ENCODE data around the gene HTN1.
"Not testable (repeated sequence)": the region's sequence is repeated elsewhere in the genome, so short reads cannot be mapped to it uniquely, and the experiment has no call there.

DNA sequence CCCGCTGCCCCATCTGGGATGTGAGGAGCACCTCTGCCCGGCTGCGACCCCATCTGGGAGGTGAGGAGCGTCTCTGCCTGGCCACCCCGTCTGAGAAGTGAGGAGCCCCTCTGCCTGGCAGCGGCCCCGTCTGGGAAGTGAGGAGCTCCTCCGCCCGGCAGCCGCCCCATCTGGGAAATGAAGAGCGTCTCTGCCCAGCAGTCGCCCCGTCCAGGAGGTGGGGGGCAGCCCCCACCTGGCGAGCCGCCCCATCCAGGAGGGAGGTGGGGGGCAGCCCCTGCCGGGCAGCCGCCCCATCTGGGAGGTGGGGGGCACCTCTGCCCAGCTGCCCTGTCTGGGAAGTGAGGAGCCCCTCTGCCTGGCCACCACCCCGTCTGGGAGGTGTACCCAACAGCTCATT lies 12.7 kb upstream of the HTN1 start:
- TF ChIP-seq, protein P1, sequence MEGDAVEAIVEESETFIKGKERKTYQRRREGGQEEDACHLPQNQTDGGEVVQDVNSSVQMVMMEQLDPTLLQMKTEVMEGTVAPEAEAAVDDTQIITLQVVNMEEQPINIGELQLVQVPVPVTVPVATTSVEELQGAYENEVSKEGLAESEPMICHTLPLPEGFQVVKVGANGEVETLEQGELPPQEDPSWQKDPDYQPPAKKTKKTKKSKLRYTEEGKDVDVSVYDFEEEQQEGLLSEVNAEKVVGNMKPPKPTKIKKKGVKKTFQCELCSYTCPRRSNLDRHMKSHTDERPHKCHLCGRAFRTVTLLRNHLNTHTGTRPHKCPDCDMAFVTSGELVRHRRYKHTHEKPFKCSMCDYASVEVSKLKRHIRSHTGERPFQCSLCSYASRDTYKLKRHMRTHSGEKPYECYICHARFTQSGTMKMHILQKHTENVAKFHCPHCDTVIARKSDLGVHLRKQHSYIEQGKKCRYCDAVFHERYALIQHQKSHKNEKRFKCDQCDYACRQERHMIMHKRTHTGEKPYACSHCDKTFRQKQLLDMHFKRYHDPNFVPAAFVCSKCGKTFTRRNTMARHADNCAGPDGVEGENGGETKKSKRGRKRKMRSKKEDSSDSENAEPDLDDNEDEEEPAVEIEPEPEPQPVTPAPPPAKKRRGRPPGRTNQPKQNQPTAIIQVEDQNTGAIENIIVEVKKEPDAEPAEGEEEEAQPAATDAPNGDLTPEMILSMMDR (IDR thresholded peaks at IDR 0.05 in 4 of 5, conservative IDR thresholded peaks at IDR 0.05 in 1 of 5) = not testable (repeated sequence)
- not testable (repeated sequence) for TF ChIP-seq POLR2A (IDR thresholded peaks at IDR 0.05)
